ENCODE measurements around the gene RAB27B. TPM values are rescaled to one million over a fixed set of nuclear protein-coding genes. Genes with fewer than 3 reads are reported as not detected.

Gene RAB27B
- total and polyA plus RNA-seq, 2 experiments from 2014 or later = 4.5 to 13.1 TPM

DNA sequence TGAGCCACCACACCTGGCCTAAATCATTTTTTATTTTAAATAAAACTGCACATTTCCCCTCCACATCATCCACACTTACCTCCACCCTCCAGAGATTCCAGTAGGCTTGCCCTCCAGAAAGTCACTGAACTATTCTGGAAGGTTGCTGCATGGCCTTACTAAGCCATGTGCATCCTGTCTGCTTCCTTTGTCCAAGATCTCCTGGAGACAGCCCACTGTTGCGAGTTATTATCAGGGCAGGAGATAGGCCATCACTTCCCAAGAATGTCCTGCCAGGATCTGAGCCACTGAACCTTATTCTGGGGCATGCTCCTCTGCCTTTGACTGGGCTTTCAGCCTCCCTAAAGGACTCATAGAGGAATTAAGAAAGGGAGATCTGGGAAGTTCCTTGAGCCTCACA, 104.2 kb downstream of the RAB27B start:
- Histone ChIP-seq H3K36me3 (replicated peaks; ENCODE audit: insufficient read depth, low read depth) (no peaks in the 10 kb centered on the region), H2AFZ (no peak overlapping the region), H3K4me1 (ENCODE audit: insufficient read depth) (no peaks in the 10 kb centered on the region), H3K9me3 (ENCODE audit: low read depth) (no peaks in the 10 kb centered on the region), H4K20me1 (ENCODE audit: insufficient read depth, poor library complexity, severe bottlenecking) (no peaks in the 10 kb centered on the region), H3K27ac (no peak overlapping the region), H3K27me3 (no peaks in the 10 kb centered on the region), H3K79me2 (no peaks in the 10 kb centered on the region), H3K4me3 (no peak overlapping the region), H3K9me2 (replicated peaks; ENCODE audit: insufficient read depth) (no peaks in the 10 kb centered on the region), H3K4me2 (no peak overlapping the region)
- no peak for TF ChIP-seq EZH2 (IDR thresholded peaks at IDR 0.05; ENCODE audit: borderline replicate concordance)
- WGBS (ENCODE audit: low lambda C conversion rate, missing lambda C conversion rate) = 56% methylated on average over 1 of the region's 1 CpG
- no peak for DNase-seq (ENCODE audit: low spot score)

GRCh38 chr18:54938506-54938905, 110.2 kb downstream of the RAB27B start:
- WGBS (ENCODE audit: low lambda C conversion rate, missing lambda C conversion rate) = 94% methylated on average over 3 of the region's 3 CpGs
- H3K4me2 ChIP-seq = no peak overlapping the region
- H3K27me3 ChIP-seq = no peaks in the 10 kb centered on the region
- no peak overlapping the region for H3K4me3 ChIP-seq
- no peaks in the 10 kb centered on the region for H3K79me2 ChIP-seq
- no peaks in the 10 kb centered on the region for H3K36me3 ChIP-seq (replicated peaks; ENCODE audit: insufficient read depth, low read depth)
- H3K27ac ChIP-seq = no peak overlapping the region
- no peaks in the 10 kb centered on the region for H3K9me2 ChIP-seq (replicated peaks; ENCODE audit: insufficient read depth)
- H3K4me1 ChIP-seq (ENCODE audit: insufficient read depth) = no peaks in the 10 kb centered on the region
- DNase-seq (ENCODE audit: low spot score) = no peak
- no peak for TF ChIP-seq EZH2phosphoT487 (IDR thresholded peaks at IDR 0.05; ENCODE audit: low read depth, severe bottlenecking, unreplicated experiment)
- no peak for TF ChIP-seq CTCF (IDR thresholded peaks at IDR 0.05; ENCODE audit: poor library complexity)
- TF ChIP-seq EZH2 (IDR thresholded peaks at IDR 0.05; ENCODE audit: borderline replicate concordance) = no peak
- no peaks in the 10 kb centered on the region for H3K9me3 ChIP-seq (ENCODE audit: low read depth)
- H2AFZ ChIP-seq = no peak overlapping the region
- H4K20me1 ChIP-seq (ENCODE audit: insufficient read depth, poor library complexity, severe bottlenecking) = no peaks in the 10 kb centered on the region

- H3K79me2 ChIP-seq = no peaks in the 10 kb centered on the region
- H3K27ac ChIP-seq = no peak overlapping the region
- WGBS (ENCODE audit: low lambda C conversion rate, missing lambda C conversion rate) = 87% methylated on average over 7 of the region's 7 CpGs
- no peaks in the 10 kb centered on the region for H3K9me2 ChIP-seq (replicated peaks; ENCODE audit: insufficient read depth)
- no peaks in the 10 kb centered on the region for H3K36me3 ChIP-seq (replicated peaks; ENCODE audit: insufficient read depth, low read depth)
- no peaks in the 10 kb centered on the region for H4K20me1 ChIP-seq (ENCODE audit: insufficient read depth, poor library complexity, severe bottlenecking)
- no peak for DNase-seq (ENCODE audit: low spot score)
- no peak overlapping the region for H2AFZ ChIP-seq
- H3K4me3 ChIP-seq = no peak overlapping the region
- H3K9me3 ChIP-seq (ENCODE audit: low read depth) = no peaks in the 10 kb centered on the region
- no peaks in the 10 kb centered on the region for H3K27me3 ChIP-seq
- no peak overlapping the region for H3K4me2 ChIP-seq
- TF ChIP-seq EZH2phosphoT487 (IDR thresholded peaks at IDR 0.05; ENCODE audit: low read depth, severe bottlenecking, unreplicated experiment) = no peak
- no peak for TF ChIP-seq CTCF (IDR thresholded peaks at IDR 0.05; ENCODE audit: poor library complexity)
- TF ChIP-seq EZH2 (IDR thresholded peaks at IDR 0.05; ENCODE audit: borderline replicate concordance) = no peak
- H3K4me1 ChIP-seq (ENCODE audit: insufficient read depth) = no peaks in the 10 kb centered on the region
Measured at GRCh38 chr18:54939361-54939917, 111.2 kb downstream of the RAB27B start.

DNA sequence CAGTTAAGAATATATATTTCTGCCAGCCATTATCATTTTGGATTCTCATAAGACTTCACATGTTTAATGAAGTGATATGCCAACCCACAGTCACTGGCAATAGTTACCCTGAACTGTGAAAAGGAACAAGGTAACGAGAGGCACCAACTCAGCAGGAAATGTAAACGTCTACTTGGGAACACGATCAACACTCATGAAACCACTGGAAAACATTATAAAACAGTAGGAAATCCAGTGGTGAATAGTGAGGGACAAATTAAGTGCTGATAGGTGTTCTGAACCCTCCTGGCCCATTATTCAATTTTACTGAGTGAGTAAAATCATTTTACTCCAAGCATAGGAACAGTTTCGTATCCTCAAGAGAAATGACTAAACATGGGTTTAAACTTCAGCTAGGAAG, 113.9 kb downstream of the RAB27B start:
- no peak overlapping the region for H3K4me3 ChIP-seq
- no peaks in the 10 kb centered on the region for H3K9me3 ChIP-seq (ENCODE audit: low read depth)
- H2AFZ ChIP-seq = no peak overlapping the region
- no peak overlapping the region for H3K4me2 ChIP-seq
- no peak overlapping the region for H3K27ac ChIP-seq
- H3K4me1 ChIP-seq (ENCODE audit: insufficient read depth) = peaks cover 13% of the 10 kb centered on the region
- no peaks in the 10 kb centered on the region for H4K20me1 ChIP-seq (ENCODE audit: insufficient read depth, poor library complexity, severe bottlenecking)
- no peaks in the 10 kb centered on the region for H3K79me2 ChIP-seq
- no peaks in the 10 kb centered on the region for H3K9me2 ChIP-seq (replicated peaks; ENCODE audit: insufficient read depth)
- 74% methylated on average over 4 of the region's 4 CpGs for WGBS (ENCODE audit: low lambda C conversion rate, missing lambda C conversion rate)
- no peak for DNase-seq (ENCODE audit: low spot score)
- no peaks in the 10 kb centered on the region for H3K27me3 ChIP-seq
- TF ChIP-seq EZH2 (IDR thresholded peaks at IDR 0.05; ENCODE audit: borderline replicate concordance) = no peak
- no peak for TF ChIP-seq CTCF (IDR thresholded peaks at IDR 0.05; ENCODE audit: poor library complexity)
- TF ChIP-seq EZH2phosphoT487 (IDR thresholded peaks at IDR 0.05; ENCODE audit: low read depth, severe bottlenecking, unreplicated experiment) = no peak
- no peaks in the 10 kb centered on the region for H3K36me3 ChIP-seq (replicated peaks; ENCODE audit: insufficient read depth, low read depth)
